Measurements from ENCODE around the gene ETFB.
A peak's percentile ranks its signal among the peaks of the same experiment; 100 is the strongest.

ETFB gene

GRCh38 chr19:51356159-51356801 lies 9.9 kb downstream of the ETFB start:
- no peak for DNase-seq
- intact Hi-C loops (cut with DNase I), result no loop called here

GRCh38 chr19:51354742-51355148 lies 11.4 kb downstream of the ETFB start:
- intact Hi-C loops (cut with DNase I), result no loop called here
- DNase-seq, result peak in 38 of 42 donors; percentile 34 to 83 (median 63)

- intact Hi-C loops (cut with DNase I), result no loop called here
- peak in 1 of 42 donors; percentile 17 for DNase-seq
Measured at GRCh38 chr19:51354103-51354741, 12.0 kb downstream of the ETFB start.

GRCh38 chr19:51352783-51353360 lies 13.3 kb downstream of the ETFB start:
- no peak for DNase-seq
- intact Hi-C loops (cut with DNase I), result no loop called here

GRCh38 chr19:51351266-51351990 lies 14.8 kb downstream of the ETFB start:
- no peak for DNase-seq
- intact Hi-C loops (cut with DNase I), result no loop called here

GRCh38 chr19:51347209-51347928 lies 18.8 kb downstream of the ETFB start:
- intact Hi-C loops (cut with DNase I), result no loop called here

GRCh38 chr19:51346742-51347141 lies 19.4 kb downstream of the ETFB start:
- intact Hi-C loops (cut with DNase I), result no loop called here
- DNase-seq, result no peak

More at GRCh38 chr19:51347209-51347928, 18.8 kb downstream of the ETFB start:
- DNase-seq, result no peak

- peak in 1 of 42 donors; percentile 17 for DNase-seq
- intact Hi-C loops (cut with DNase I), result no loop called here
Measured at GRCh38 chr19:51345076-51345620, 21.0 kb downstream of the ETFB start.

GRCh38 chr19:51342631-51343569 lies 23.3 kb downstream of the ETFB start:
- intact Hi-C loops (cut with DNase I), result no loop called here
- DNase-seq, result no peak

- DNase-seq, result no peak
- intact Hi-C loops (cut with DNase I), result no loop called here
Measured at GRCh38 chr19:51341976-51342580, 24.1 kb downstream of the ETFB start, which contains the start of gene VSIG10L. VSIG10L (minus strand) TSS chr19:51342139; CDS start chr19:51342124, 15 bp downstream.

GRCh38 chr19:51341066-51341465 lies 25.1 kb downstream of the ETFB start:
- intact Hi-C loops (cut with DNase I), result no loop called here
- DNase-seq, result no peak

- intact Hi-C loops (cut with DNase I), result no loop called here
- peak; percentile 83 to 99 (median 95) for DNase-seq
Measured at GRCh38 chr19:51339687-51340656, 26.2 kb downstream of the ETFB start.

GRCh38 chr19:51339313-51339686 lies 26.9 kb downstream of the ETFB start:
- no peak for DNase-seq
- intact Hi-C loops (cut with DNase I), result no loop called here

- intact Hi-C loops (cut with DNase I), result no loop called here
- peak; percentile 56 to 89 (median 79) for DNase-seq
Measured at GRCh38 chr19:51338563-51339312, 27.4 kb downstream of the ETFB start.

GRCh38 chr19:51337861-51338562 lies 28.2 kb downstream of the ETFB start:
- no peak for DNase-seq
- intact Hi-C loops (cut with DNase I), result no loop called here
